ENCODE data around the gene CCDC187. TPM values are rescaled to one million over a fixed set of nuclear protein-coding genes. Genes with fewer than 3 reads are reported as not detected.

Gene CCDC187
- total and polyA plus RNA-seq, 4 experiments from 2014 or later = not detected

- H3K27ac Mint-ChIP-seq = peak overlapping the region in 6 of 7 donors; percentile 60 to 93 (median 80)
- intact Hi-C loops (cut with micrococcal nuclease) = loop anchor here (10.0 kb wide), 1 partner anchor 128 kb away; the partner anchor contains the start of gene TMEM250
- peak overlapping the region; percentile 19 for H3K27ac ChIP-seq (ENCODE audit: low read depth, low read length)
- H3K36me3 ChIP-seq (ENCODE audit: insufficient read depth, low read length) = no peaks in the 10 kb centered on the region
- no peaks in the 10 kb centered on the region for H3K27me3 Mint-ChIP-seq
- peak in 1 of 5 donors; percentile 27 for DNase-seq
- CTCF ChIA-PET (ENCODE audit: partially characterized antibody) = no interaction called here
- H3K27me3 ChIP-seq (ENCODE audit: insufficient read depth, low read length) = no peaks in the 10 kb centered on the region
- no peaks in the 10 kb centered on the region for H3K9me3 ChIP-seq (ENCODE audit: control insufficient read depth in 1 of 2, low read length in 2 of 2)
- peaks cover 35% of the 10 kb centered on the region for H3K4me1 ChIP-seq (ENCODE audit: insufficient read depth, low read length)
- no peaks in the 10 kb centered on the region for H3K9me3 Mint-ChIP-seq
- POLR2A ChIA-PET (ENCODE audit: partially characterized antibody) = interaction anchor here (1.3 kb wide), 1 partner anchor 24 kb away, joined by 7 read pairs; no protein-coding TSS in a partner anchor
- H3K4me3 ChIP-seq (ENCODE audit: low read length in 2 of 2) = no peak overlapping the region
- peak overlapping the region in 3 of 8 donors; percentile 40 to 94 (median 94) for H3K4me3 Mint-ChIP-seq
- peaks cover 26 to 54% (median 35%) of the 10 kb centered on the region in 4 donors for H3K4me1 Mint-ChIP-seq
- H3K36me3 Mint-ChIP-seq = peaks cover 0 to 8% of the 10 kb centered on the region in 2 donors
Observed at GRCh38 chr9:136242918-136243525, 60.9 kb downstream of the CCDC187 start.

GRCh38 chr9:136242248-136242647, 61.6 kb downstream of the CCDC187 start:
- Histone ChIP-seq H3K27me3 (ENCODE audit: insufficient read depth, low read length) (no peaks in the 10 kb centered on the region), H3K36me3 (ENCODE audit: insufficient read depth, low read length) (no peaks in the 10 kb centered on the region), H3K9me3 (ENCODE audit: control insufficient read depth in 1 of 2, low read length in 2 of 2) (no peaks in the 10 kb centered on the region), H3K27ac (ENCODE audit: low read depth, low read length) (no peak overlapping the region), H3K4me1 (ENCODE audit: insufficient read depth, low read length) (peaks cover 35% of the 10 kb centered on the region), H3K4me3 (ENCODE audit: low read length in 2 of 2) (no peak overlapping the region)
- intact Hi-C loops (cut with micrococcal nuclease) = loop anchor here (10.0 kb wide), 1 partner anchor 127 kb away; the partner anchor contains the start of gene TMEM250
- H3K4me1 Mint-ChIP-seq = peaks cover 26 to 56% (median 36%) of the 10 kb centered on the region in 4 donors
- no peak overlapping the region for H3K4me3 Mint-ChIP-seq
- ChIA-PET POLR2A (ENCODE audit: partially characterized antibody) (interaction anchor here (1.3 kb wide), 1 partner anchor 25 kb away, joined by 7 read pairs; no protein-coding TSS in a partner anchor), CTCF (ENCODE audit: partially characterized antibody) (no interaction called here)
- H3K36me3 Mint-ChIP-seq = peaks cover 0 to 8% of the 10 kb centered on the region in 2 donors
- no peaks in the 10 kb centered on the region for H3K27me3 Mint-ChIP-seq
- DNase-seq = no peak
- H3K9me3 Mint-ChIP-seq = no peaks in the 10 kb centered on the region
- no peak overlapping the region for H3K27ac Mint-ChIP-seq

- ChIA-PET POLR2A (ENCODE audit: partially characterized antibody) (no interaction called here), CTCF (ENCODE audit: partially characterized antibody) (no interaction called here)
- Mint-ChIP-seq H3K4me1 (peaks cover 26 to 56% (median 36%) of the 10 kb centered on the region in 4 donors), H3K9me3 (no peaks in the 10 kb centered on the region), H3K4me3 (no peak overlapping the region), H3K36me3 (peaks cover 0 to 8% of the 10 kb centered on the region in 2 donors), H3K27ac (peak overlapping the region in 1 of 7 donors; percentile 42), H3K27me3 (no peaks in the 10 kb centered on the region)
- no peak for DNase-seq
- H3K27ac ChIP-seq (ENCODE audit: low read depth, low read length) = no peak overlapping the region
- peaks cover 35% of the 10 kb centered on the region for H3K4me1 ChIP-seq (ENCODE audit: insufficient read depth, low read length)
- intact Hi-C loops (cut with micrococcal nuclease) = loop anchor here (10.0 kb wide), 1 partner anchor 127 kb away; the partner anchor contains the start of gene TMEM250
- no peaks in the 10 kb centered on the region for H3K36me3 ChIP-seq (ENCODE audit: insufficient read depth, low read length)
- no peaks in the 10 kb centered on the region for H3K9me3 ChIP-seq (ENCODE audit: control insufficient read depth in 1 of 2, low read length in 2 of 2)
- H3K27me3 ChIP-seq (ENCODE audit: insufficient read depth, low read length) = no peaks in the 10 kb centered on the region
- H3K4me3 ChIP-seq (ENCODE audit: low read length in 2 of 2) = no peak overlapping the region
Observed at GRCh38 chr9:136241542-136241941, 62.4 kb downstream of the CCDC187 start.

GRCh38 chr9:136240941-136241340, 63.0 kb downstream of the CCDC187 start:
- H3K4me1 Mint-ChIP-seq = peaks cover 25 to 54% (median 33%) of the 10 kb centered on the region in 4 donors
- peak overlapping the region in 1 of 8 donors; percentile 20 for H3K4me3 Mint-ChIP-seq
- no peak overlapping the region for H3K4me3 ChIP-seq (ENCODE audit: low read length in 2 of 2)
- H3K27ac Mint-ChIP-seq = no peak overlapping the region
- H3K36me3 Mint-ChIP-seq = peaks cover 0 to 8% of the 10 kb centered on the region in 2 donors
- no peaks in the 10 kb centered on the region for H3K36me3 ChIP-seq (ENCODE audit: insufficient read depth, low read length)
- no peaks in the 10 kb centered on the region for H3K9me3 ChIP-seq (ENCODE audit: control insufficient read depth in 1 of 2, low read length in 2 of 2)
- ChIA-PET POLR2A (ENCODE audit: partially characterized antibody) (no interaction called here), CTCF (ENCODE audit: partially characterized antibody) (no interaction called here)
- H3K27me3 Mint-ChIP-seq = no peaks in the 10 kb centered on the region
- H3K4me1 ChIP-seq (ENCODE audit: insufficient read depth, low read length) = peaks cover 30% of the 10 kb centered on the region
- intact Hi-C loops (cut with micrococcal nuclease) = loop anchor here (10.0 kb wide), 1 partner anchor 126 kb away; the partner anchor contains the start of gene TMEM250
- H3K9me3 Mint-ChIP-seq = no peaks in the 10 kb centered on the region
- no peak overlapping the region for H3K27ac ChIP-seq (ENCODE audit: low read depth, low read length)
- no peak for DNase-seq
- H3K27me3 ChIP-seq (ENCODE audit: insufficient read depth, low read length) = no peaks in the 10 kb centered on the region

- Mint-ChIP-seq H3K4me3 (no peak overlapping the region), H3K36me3 (peaks cover 5 to 12% of the 10 kb centered on the region in 2 donors), H3K27me3 (no peaks in the 10 kb centered on the region), H3K4me1 (peaks cover 23 to 55% (median 31%) of the 10 kb centered on the region in 4 donors), H3K9me3 (no peaks in the 10 kb centered on the region), H3K27ac (no peak overlapping the region)
- H3K4me1 ChIP-seq (ENCODE audit: insufficient read depth, low read length) = peaks cover 27% of the 10 kb centered on the region
- H3K27ac ChIP-seq (ENCODE audit: low read depth, low read length) = no peak overlapping the region
- H3K9me3 ChIP-seq (ENCODE audit: control insufficient read depth in 1 of 2, low read length in 2 of 2) = no peaks in the 10 kb centered on the region
- peaks cover 3% of the 10 kb centered on the region for H3K36me3 ChIP-seq (ENCODE audit: insufficient read depth, low read length)
- intact Hi-C loops (cut with micrococcal nuclease) = loop anchor here (10.0 kb wide), 1 partner anchor 125 kb away; the partner anchor contains the start of gene TMEM250
- no peak overlapping the region for H3K4me3 ChIP-seq (ENCODE audit: low read length in 2 of 2)
- no peak for DNase-seq
- H3K27me3 ChIP-seq (ENCODE audit: insufficient read depth, low read length) = no peaks in the 10 kb centered on the region
- ChIA-PET CTCF (ENCODE audit: partially characterized antibody) (interaction anchor here (0.7 kb wide), 1 partner anchor 13 kb away, joined by 3 read pairs; no protein-coding TSS in a partner anchor), POLR2A (ENCODE audit: partially characterized antibody) (no interaction called here)
Observed at GRCh38 chr9:136239983-136240330, 63.9 kb downstream of the CCDC187 start.

- ChIA-PET POLR2A (ENCODE audit: partially characterized antibody) (no interaction called here), CTCF (ENCODE audit: partially characterized antibody) (no interaction called here)
- H3K27me3 ChIP-seq (ENCODE audit: insufficient read depth, low read length) = no peaks in the 10 kb centered on the region
- H3K9me3 Mint-ChIP-seq = no peaks in the 10 kb centered on the region
- H3K27me3 Mint-ChIP-seq = no peaks in the 10 kb centered on the region
- peak overlapping the region in 1 of 7 donors; percentile 60 for H3K27ac Mint-ChIP-seq
- H3K36me3 ChIP-seq (ENCODE audit: insufficient read depth, low read length) = peaks cover 6% of the 10 kb centered on the region
- H3K4me3 ChIP-seq (ENCODE audit: low read length in 2 of 2) = no peak overlapping the region
- H3K27ac ChIP-seq (ENCODE audit: low read depth, low read length) = no peak overlapping the region
- no peak overlapping the region for H3K4me3 Mint-ChIP-seq
- peaks cover 17 to 53% (median 25%) of the 10 kb centered on the region in 4 donors for H3K4me1 Mint-ChIP-seq
- peaks cover 5 to 12% of the 10 kb centered on the region in 2 donors for H3K36me3 Mint-ChIP-seq
- peaks cover 21% of the 10 kb centered on the region for H3K4me1 ChIP-seq (ENCODE audit: insufficient read depth, low read length)
- no peaks in the 10 kb centered on the region for H3K9me3 ChIP-seq (ENCODE audit: control insufficient read depth in 1 of 2, low read length in 2 of 2)
- DNase-seq = no peak
- intact Hi-C loops (cut with micrococcal nuclease) = no loop called here
Observed at GRCh38 chr9:136239135-136239982, 64.5 kb downstream of the CCDC187 start.

- Mint-ChIP-seq H3K4me3 (no peak overlapping the region), H3K36me3 (peaks cover 5 to 16% of the 10 kb centered on the region in 2 donors), H3K4me1 (peaks cover 13 to 53% (median 18%) of the 10 kb centered on the region in 4 donors), H3K9me3 (no peaks in the 10 kb centered on the region), H3K27ac (peak overlapping the region in 1 of 7 donors; percentile 22), H3K27me3 (no peaks in the 10 kb centered on the region)
- POLR2A ChIA-PET (ENCODE audit: partially characterized antibody) = no interaction called here
- DNase-seq = no peak
- CTCF ChIA-PET (ENCODE audit: partially characterized antibody) = no interaction called here
- Histone ChIP-seq H3K27ac (ENCODE audit: low read depth, low read length) (no peak overlapping the region), H3K36me3 (ENCODE audit: insufficient read depth, low read length) (peaks cover 9% of the 10 kb centered on the region), H3K9me3 (ENCODE audit: control insufficient read depth in 1 of 2, low read length in 2 of 2) (no peaks in the 10 kb centered on the region), H3K4me3 (ENCODE audit: low read length in 2 of 2) (no peak overlapping the region), H3K4me1 (ENCODE audit: insufficient read depth, low read length) (peaks cover 16% of the 10 kb centered on the region), H3K27me3 (ENCODE audit: insufficient read depth, low read length) (no peaks in the 10 kb centered on the region)
- intact Hi-C loops (cut with micrococcal nuclease) = no loop called here
Observed at GRCh38 chr9:136238342-136238732, 65.6 kb downstream of the CCDC187 start.

Measured in CD4-positive, alpha-beta memory T cell (primary cell).